ENCODE results near the gene CLTC. TPM values are rescaled to one million over a fixed set of nuclear protein-coding genes. Genes with fewer than 3 reads are reported as not detected.

Gene CLTC
- total and polyA plus RNA-seq, 10 donors, result 47.8 to 289 (median 236) TPM

DNA sequence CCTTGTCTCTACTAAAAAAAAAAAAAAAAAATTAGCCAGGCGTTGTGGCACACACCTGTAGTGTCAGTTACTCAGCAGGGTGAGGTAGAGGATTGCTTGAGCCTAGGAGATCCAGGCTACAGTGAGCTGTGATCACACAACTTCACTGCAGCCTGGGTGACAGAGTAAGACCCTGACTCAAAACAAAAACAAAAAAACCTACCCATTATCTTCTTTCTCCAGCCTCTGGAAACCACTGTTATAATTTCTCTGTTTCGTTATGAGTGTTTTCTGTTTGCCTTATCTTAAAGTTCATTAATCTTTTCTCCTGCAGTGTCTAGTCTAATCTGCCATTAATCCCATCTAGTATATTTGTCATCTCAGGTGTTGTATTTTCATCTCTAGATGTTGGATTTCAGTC lies 18.6 kb upstream of the CLTC start:
- peaks cover 0 to 65% (median 42%) of the 10 kb centered on the region in 6 donors for H3K36me3 ChIP-seq
- intact Hi-C loops (cut with DNase I; ENCODE audit: low total_unique reads), result no loop called here
- H3K27ac ChIP-seq, result no peak overlapping the region
- 72 to 90% (median 83%) methylated on average over 2 of the region's 2 CpGs for WGBS, 5 donors
- H3K4me1 ChIP-seq, result no peaks in the 10 kb centered on the region
- H3K27me3 ChIP-seq (replicated peaks in 1 of 7), result no peaks in the 10 kb centered on the region
- TF ChIP-seq POLR2A (IDR thresholded peaks at IDR 0.05), result no peak
- no peak for TF ChIP-seq POLR2AphosphoS5 (IDR thresholded peaks at IDR 0.05)
- TF ChIP-seq, protein P1, sequence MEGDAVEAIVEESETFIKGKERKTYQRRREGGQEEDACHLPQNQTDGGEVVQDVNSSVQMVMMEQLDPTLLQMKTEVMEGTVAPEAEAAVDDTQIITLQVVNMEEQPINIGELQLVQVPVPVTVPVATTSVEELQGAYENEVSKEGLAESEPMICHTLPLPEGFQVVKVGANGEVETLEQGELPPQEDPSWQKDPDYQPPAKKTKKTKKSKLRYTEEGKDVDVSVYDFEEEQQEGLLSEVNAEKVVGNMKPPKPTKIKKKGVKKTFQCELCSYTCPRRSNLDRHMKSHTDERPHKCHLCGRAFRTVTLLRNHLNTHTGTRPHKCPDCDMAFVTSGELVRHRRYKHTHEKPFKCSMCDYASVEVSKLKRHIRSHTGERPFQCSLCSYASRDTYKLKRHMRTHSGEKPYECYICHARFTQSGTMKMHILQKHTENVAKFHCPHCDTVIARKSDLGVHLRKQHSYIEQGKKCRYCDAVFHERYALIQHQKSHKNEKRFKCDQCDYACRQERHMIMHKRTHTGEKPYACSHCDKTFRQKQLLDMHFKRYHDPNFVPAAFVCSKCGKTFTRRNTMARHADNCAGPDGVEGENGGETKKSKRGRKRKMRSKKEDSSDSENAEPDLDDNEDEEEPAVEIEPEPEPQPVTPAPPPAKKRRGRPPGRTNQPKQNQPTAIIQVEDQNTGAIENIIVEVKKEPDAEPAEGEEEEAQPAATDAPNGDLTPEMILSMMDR (IDR thresholded peaks at IDR 0.05 in 8 of 11, conservative IDR thresholded peaks at IDR 0.05 in 3 of 11), result no peak
- no peaks in the 10 kb centered on the region for H3K9me3 ChIP-seq
- H3K4me3 ChIP-seq, result no peak overlapping the region
- DNase-seq, result no peak

DNA sequence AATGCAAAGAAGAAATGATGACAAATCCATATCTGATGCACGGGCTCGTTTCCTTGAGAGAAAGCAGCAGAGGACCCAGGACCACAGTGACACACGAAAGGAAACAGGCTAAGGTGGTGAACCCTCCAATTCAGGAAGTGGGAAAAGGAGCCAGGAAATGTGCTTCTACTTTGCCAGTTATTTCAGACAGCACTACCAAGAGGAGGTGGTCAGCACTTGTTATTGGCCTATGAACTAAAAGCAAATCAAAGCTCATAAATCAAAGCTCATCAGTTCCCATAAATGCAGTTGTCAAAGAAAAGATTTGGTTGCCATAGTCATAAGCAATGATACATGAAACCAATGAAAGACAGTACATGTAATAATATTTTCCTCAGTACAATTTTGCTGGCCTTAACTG lies 12.6 kb upstream of the CLTC start:
- Histone ChIP-seq H3K36me3 (peaks cover 0 to 97% (median 49%) of the 10 kb centered on the region in 6 donors), H3K9me3 (no peaks in the 10 kb centered on the region), H3K27ac (no peak overlapping the region), H3K27me3 (replicated peaks in 1 of 7) (no peaks in the 10 kb centered on the region), H3K4me3 (no peak overlapping the region), H3K4me1 (no peaks in the 10 kb centered on the region)
- WGBS, 5 donors, result 32 to 48% (median 42%) methylated on average over 3 of the region's 3 CpGs
- TF ChIP-seq, protein P1 (IDR thresholded peaks at IDR 0.05 in 8 of 11, conservative IDR thresholded peaks at IDR 0.05 in 3 of 11), result no peak
- TF ChIP-seq POLR2AphosphoS5 (IDR thresholded peaks at IDR 0.05), result no peak
- TF ChIP-seq POLR2A (IDR thresholded peaks at IDR 0.05), result no peak
- no peak for DNase-seq
- intact Hi-C loops (cut with DNase I; ENCODE audit: low total_unique reads), result no loop called here

DNA sequence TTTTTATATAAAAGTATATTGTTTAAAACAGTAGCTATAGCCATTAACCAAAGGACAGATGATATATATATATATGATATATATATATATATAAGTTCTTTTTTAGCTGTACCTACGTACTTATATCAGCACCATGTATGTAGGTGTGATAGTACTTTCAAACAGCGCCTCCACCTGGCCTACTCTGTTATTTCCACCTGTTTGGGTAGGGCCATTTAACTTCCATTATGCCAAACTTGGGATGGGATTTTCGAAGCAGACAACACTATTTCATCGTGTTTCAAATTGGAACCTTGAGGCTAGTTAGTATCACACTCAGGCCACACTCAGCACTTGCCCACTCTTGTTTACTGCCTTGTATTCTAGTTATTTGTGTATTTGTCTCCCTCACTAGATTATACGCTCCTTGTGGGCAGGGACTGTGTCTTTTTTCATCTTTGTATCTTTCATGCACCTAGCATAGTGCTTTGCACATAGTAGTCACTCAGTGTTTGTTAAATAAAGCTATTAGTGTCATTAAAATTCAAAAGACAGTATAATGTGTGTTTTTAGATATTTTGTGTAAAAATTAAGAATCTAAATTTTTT lies 11.8 kb upstream of the CLTC start:
- intact Hi-C loops (cut with DNase I; ENCODE audit: low total_unique reads), result no loop called here
- no peak for DNase-seq
- H3K4me1 ChIP-seq, result no peaks in the 10 kb centered on the region
- no peak overlapping the region for H3K4me3 ChIP-seq
- no peaks in the 10 kb centered on the region for H3K27me3 ChIP-seq (replicated peaks in 1 of 7)
- TF ChIP-seq, protein P1 (IDR thresholded peaks at IDR 0.05 in 8 of 11, conservative IDR thresholded peaks at IDR 0.05 in 3 of 11), result peak in 5 of 11 experiments; percentile 5 to 23 (median 14)
- no peak for TF ChIP-seq POLR2AphosphoS5 (IDR thresholded peaks at IDR 0.05)
- 93 to 95% (median 93%) methylated on average over 5 of the region's 5 CpGs for WGBS, 5 donors
- H3K9me3 ChIP-seq, result no peaks in the 10 kb centered on the region
- H3K27ac ChIP-seq, result no peak overlapping the region
- peaks cover 0 to 88% (median 40%) of the 10 kb centered on the region in 6 donors for H3K36me3 ChIP-seq

DNA sequence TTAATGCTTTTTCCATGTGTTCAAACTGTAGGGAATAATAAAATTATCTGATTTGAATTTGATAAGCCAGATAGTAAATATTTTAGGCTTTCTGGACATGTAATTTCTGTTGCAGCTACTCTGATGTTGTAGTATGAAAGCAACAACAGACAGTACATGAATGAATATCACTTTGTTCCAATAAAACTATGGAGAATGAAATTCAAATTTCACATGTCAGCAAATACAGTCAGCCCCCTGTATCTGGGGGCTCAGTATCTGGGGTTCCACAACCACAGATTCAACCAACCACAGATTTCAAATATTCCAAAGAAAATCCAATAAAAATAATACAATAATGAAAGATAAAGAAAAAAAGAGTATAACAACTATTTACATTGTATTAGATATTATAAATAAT lies 8.2 kb upstream of the CLTC start:
- intact Hi-C loops (cut with DNase I; ENCODE audit: low total_unique reads), result no loop called here
- DNase-seq, result no peak
- no peaks in the 10 kb centered on the region for H3K9me3 ChIP-seq
- H3K4me3 ChIP-seq, result no peak overlapping the region
- H3K4me1 ChIP-seq, result no peaks in the 10 kb centered on the region
- H3K27ac ChIP-seq, result no peak overlapping the region
- peaks cover 0 to 52% (median 15%) of the 10 kb centered on the region in 6 donors for H3K36me3 ChIP-seq
- H3K27me3 ChIP-seq (replicated peaks in 1 of 7), result no peaks in the 10 kb centered on the region
- TF ChIP-seq POLR2A (IDR thresholded peaks at IDR 0.05) (no peak), POLR2AphosphoS5 (IDR thresholded peaks at IDR 0.05) (no peak)
- TF ChIP-seq, protein P1 (IDR thresholded peaks at IDR 0.05 in 8 of 11, conservative IDR thresholded peaks at IDR 0.05 in 3 of 11), result no peak

Data from spleen (tissue), 11 donors.